GM20000 (cell line): Measurements from ENCODE around the gene CDH13.
"Not testable (repeated sequence)": the region's sequence is repeated elsewhere in the genome, so short reads cannot be mapped to it uniquely, and the experiment has no call there.

Experiments
- DNase-seq: peaks from one replicate; pipeline ENCODE4 v3.0.0; 2012; ENCODE audit warnings: low spot score
- TF ChIP-seq, protein P1 (sequence below): IDR thresholded peaks from 2 replicates; pipeline ENCODE4 v1.5.1; 2012; ENCODE audit warnings: mild to moderate bottlenecking, control low read depth; ENCODE audit errors: extremely low read depth, missing control alignments

Gene CDH13

DNA sequence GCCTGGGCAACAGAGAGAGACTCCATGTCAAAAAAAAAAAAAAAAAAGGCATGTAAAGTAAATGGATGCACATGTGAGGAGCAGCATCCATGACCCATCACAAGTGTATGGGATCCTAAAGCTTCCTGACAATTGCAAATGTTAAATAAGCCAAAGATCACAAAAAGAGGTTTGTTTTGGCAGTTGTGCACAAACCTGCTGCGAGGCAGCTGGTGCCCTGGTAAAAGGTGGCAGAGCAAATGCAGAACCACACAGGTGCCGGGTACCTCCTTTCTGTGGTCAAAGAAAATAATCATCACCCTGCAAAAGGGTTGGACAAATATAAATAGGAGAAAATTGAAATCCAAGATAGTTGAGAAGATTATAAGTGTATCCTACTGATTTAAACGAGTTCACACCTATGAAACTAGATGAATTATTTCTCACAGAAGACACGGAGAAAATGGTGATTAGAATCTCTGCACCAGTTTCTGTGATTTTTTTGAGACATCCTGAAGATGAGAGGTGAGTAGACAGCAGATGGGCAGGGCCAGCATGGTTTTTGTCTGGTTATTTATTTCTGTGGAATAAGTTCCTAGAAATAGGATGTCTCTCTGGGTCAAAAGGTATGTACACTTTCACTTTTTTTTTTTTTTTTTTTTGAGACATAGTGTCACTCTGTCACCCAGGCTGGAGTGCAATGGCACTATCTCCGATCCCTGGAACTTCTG lies 291.3 kb downstream of the CDH13 start:
- TF ChIP-seq, protein P1, sequence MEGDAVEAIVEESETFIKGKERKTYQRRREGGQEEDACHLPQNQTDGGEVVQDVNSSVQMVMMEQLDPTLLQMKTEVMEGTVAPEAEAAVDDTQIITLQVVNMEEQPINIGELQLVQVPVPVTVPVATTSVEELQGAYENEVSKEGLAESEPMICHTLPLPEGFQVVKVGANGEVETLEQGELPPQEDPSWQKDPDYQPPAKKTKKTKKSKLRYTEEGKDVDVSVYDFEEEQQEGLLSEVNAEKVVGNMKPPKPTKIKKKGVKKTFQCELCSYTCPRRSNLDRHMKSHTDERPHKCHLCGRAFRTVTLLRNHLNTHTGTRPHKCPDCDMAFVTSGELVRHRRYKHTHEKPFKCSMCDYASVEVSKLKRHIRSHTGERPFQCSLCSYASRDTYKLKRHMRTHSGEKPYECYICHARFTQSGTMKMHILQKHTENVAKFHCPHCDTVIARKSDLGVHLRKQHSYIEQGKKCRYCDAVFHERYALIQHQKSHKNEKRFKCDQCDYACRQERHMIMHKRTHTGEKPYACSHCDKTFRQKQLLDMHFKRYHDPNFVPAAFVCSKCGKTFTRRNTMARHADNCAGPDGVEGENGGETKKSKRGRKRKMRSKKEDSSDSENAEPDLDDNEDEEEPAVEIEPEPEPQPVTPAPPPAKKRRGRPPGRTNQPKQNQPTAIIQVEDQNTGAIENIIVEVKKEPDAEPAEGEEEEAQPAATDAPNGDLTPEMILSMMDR = no peak
- no peak for DNase-seq

DNA sequence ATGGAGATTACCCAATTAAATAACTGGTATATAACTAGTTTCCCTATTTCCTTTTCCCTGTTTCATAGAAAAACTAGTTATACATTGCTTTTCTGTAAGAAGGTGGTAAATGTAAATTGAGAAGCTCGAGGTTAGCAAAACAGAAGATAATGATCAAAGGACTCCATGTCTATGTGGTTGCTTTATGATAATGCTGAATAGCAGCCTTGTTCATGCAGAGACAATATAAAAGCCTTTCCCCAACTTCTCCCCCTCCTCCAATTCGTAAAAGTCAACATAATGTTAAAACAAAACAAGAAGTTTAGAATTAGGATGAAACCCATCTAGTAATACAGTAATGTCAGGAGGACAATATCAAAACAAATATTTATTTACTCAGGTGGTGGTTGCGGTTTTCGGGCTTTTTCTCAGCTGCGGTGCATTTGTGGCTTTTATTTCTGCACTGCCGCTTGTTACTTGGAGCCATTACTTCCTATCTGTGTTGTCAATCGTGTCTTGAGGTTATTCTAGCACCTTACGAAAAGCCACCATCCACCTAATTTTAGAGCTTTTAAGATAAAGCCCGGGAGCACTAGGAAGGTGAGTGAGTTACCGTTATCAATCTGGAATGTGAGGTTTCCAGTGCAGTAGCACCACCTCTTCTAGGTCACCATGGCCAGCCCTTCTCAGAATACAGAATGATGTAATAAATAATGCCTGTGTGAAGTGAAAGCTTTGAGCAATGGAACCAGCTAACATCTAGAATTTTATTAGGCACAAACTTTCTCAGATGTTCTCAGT lies 297.5 kb downstream of the CDH13 start:
- DNase-seq = no peak
- TF ChIP-seq, protein P1 = no peak

DNA sequence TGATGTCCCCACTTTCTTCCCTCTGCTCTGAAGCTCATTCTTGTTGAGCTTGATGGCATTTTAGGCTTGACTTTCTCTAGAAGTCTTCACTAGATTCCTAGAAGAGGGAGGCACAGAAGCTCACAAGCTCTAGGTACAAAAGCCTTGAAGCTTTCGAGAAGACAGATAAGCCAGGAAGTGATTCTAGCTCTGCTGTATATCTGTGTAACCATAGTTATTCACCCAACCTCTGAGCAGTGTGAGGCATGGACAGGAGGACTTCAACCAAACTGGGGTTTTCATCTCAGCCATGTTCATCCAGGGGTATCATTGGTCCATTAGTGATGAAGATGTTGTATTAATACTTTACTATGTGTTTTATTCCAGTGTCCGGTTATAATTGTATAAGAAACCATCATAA lies 299.7 kb downstream of the CDH13 start:
- TF ChIP-seq, protein P1 = no peak
- no peak for DNase-seq

DNA sequence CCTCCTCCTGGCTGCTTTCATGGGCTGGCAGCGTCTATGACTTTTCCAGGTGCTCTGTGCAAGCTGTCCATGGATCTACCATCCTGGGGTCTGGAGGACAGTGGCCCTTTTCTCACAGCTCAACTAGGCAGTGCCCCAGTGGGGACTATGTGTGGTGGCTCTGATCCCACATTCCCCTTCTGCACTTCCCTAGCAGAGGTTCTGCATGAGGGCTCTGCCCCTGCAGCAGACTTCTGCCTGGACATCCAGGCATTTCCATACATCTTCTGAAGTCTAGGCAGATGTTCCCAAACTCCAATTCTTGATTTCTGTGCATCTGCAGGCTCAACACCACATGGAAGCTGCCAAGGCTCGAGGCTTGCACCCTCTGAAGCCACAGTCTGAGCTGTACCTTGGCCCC lies 307.2 kb downstream of the CDH13 start:
- not testable (repeated sequence) for DNase-seq

DNA sequence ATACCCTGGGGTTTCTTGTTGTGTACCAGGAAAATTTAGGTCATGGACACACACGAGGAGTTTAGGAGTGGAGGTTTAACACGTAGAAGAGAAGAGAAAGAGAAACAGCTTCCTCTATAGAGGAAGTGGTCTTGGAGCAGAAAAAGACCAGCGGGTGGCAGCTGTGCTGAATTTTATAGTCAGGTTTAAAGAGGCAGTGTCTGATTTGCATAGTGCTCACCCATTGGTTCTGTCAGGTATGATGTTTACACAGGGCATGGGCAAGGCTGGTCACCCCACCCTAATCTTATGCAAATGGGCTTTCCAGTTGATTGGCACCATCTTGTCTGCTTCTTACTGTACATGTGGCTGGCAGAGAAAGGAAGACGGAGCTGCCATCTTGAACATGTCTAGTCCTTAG lies 309.0 kb downstream of the CDH13 start:
- TF ChIP-seq, protein P1 = no peak
- DNase-seq = no peak

DNA sequence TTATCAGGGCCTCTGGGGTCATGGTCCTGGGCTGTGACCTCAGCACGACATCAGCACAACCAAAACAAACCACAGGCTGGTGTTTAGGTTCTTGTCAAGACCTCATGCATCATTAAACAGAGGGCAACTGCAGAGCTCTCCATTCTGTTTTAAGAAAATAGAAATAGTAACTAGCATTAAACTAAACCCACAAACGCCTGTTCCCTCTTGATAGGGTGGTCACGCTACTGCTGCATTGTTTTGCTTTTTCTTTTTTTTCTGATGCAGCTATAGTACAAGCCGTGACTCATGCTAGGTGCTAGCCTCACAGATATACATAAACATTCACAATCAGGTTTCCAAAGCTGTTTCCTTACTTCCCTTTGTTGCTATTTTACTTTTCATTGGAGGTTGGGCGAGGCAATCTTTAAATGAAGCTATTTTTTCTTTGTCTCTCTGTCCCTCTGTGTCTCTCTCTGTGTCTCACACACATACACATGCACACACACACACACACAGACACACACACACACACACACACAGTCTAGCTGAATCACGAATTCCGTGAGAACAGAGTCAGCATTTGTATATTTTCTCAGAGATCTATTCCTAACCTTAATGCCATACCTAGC lies 310.3 kb downstream of the CDH13 start:
- TF ChIP-seq, protein P1 = no peak
- no peak for DNase-seq

DNA sequence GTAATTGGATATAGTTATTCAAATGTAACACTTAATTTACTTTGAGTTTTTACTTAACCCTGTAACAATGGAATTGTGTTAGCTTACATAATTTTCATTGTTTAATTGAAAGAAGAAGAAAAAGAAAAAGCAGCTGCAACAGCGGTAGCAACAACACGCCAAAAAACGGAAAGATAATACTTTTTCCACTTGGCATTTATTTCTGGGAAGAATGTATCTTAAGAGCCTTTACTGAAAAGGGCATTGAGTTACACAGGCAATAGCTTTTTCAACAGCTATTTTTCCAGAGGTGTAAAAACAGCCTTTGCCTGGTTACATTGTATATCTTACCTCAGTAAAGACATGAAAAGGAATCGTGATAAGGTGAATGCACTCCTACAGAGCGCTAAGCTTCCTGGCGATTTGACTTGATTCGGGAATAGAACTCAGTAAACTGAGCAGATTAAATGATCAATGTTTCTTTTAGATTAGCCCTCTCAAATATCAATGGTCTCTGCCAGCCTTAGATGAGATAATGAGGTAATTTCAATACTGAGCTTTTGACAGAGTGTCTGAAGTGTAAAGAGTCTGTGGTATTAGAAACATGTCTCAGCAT lies 311.3 kb downstream of the CDH13 start:
- no peak for DNase-seq
- TF ChIP-seq, protein P1 = no peak
